Peyer's patch (tissue), 4 donors: ENCODE results near the gene DNAH17. TPM values are rescaled to one million over a fixed set of nuclear protein-coding genes. Genes with fewer than 3 reads are reported as not detected.

Source experiments
- DNase-seq, 3 donors: peaks; one replicate each; pipeline ENCODE4 v3.0.0-alpha.2; 2017 to 2019
- H3K27ac ChIP-seq, 4 donors: fragments of 200-600 bp; sonication (generic); one replicate each; pipeline ENCODE4 v1.5.1; 2016 to 2019
- H3K27me3 ChIP-seq, 2 donors: fragments of 200-600 bp; sonication (generic); one replicate each; pipeline ENCODE4 v1.5.1; 2019
- H3K36me3 ChIP-seq, 3 donors: fragments of 200-600 bp; sonication (generic); one replicate each; pipeline ENCODE4 v1.5.1; 2016 to 2019
- H3K4me1 ChIP-seq, 4 donors: fragments of 200-600 bp; sonication (generic); one replicate each; pipeline ENCODE4 v1.5.1; 2016 to 2019
- H3K4me3 ChIP-seq, 4 donors: fragments of 200-600 bp; sonication (generic); 1 replicate in 3 of 4; 2 replicates in 1 of 4; pipeline ENCODE4 v1.5.1; 2016 to 2019; ENCODE audit warnings: mild to moderate bottlenecking in 1 of 4
- H3K9me3 ChIP-seq, 4 donors: fragments of 200-600 bp; sonication (generic); one replicate each; pipeline ENCODE4 v1.5.1; 2016 to 2019; ENCODE audit warnings: mild to moderate bottlenecking in 1 of 4
- CTCF ChIP-seq, 6 experiments: fragments of 450-650 bp in 4 of 6; fragments of 200-600 bp in 2 of 6; sonication (generic) in 1 of 6; IDR thresholded peaks; one replicate each; pipeline ENCODE4 v1.5.1; 2017 to 2019; ENCODE audit warnings: antibody characterized with exemption in 6 of 6, mild to moderate bottlenecking in 3 of 6, moderate library complexity in 1 of 6
- POLR2A ChIP-seq, 2 donors: fragments of 450-650 bp; IDR thresholded peaks; one replicate each; pipeline ENCODE4 v1.5.1; 2017; ENCODE audit warnings: antibody characterized with exemption in 2 of 2, mild to moderate bottlenecking in 2 of 2, moderate library complexity in 2 of 2
- total RNA-seq, 4 donors: library from RNA; depleted of rRNA; stranded (reverse); fragments of >200 nt; gene quantifications; one replicate each; pipeline ENCODE4 v1.1.0, GENCODE V29; 2016

The DNAH17 gene
- total RNA-seq, 4 donors from 2014 or later, result under 0.01 to 0.67 TPM; not detected in 2

GRCh38 chr17:78431692-78431958, 145.6 kb downstream of the DNAH17 start:
- H3K27me3 ChIP-seq, result no peaks in the 10 kb centered on the region
- H3K9me3 ChIP-seq, result no peaks in the 10 kb centered on the region
- DNase-seq, result no peak
- H3K27ac ChIP-seq, result no peak overlapping the region
- no peaks in the 10 kb centered on the region for H3K4me1 ChIP-seq
- peaks cover 0 to 14% (median 0%) of the 10 kb centered on the region in 3 donors for H3K36me3 ChIP-seq
- no peak for TF ChIP-seq POLR2A (IDR thresholded peaks at IDR 0.05)
- TF ChIP-seq CTCF (IDR thresholded peaks at IDR 0.05), result no peak
- no peak overlapping the region for H3K4me3 ChIP-seq

GRCh38 chr17:78430892-78431691, 146.1 kb downstream of the DNAH17 start:
- Histone ChIP-seq H3K27ac (no peak overlapping the region), H3K4me1 (no peaks in the 10 kb centered on the region), H3K9me3 (no peaks in the 10 kb centered on the region), H3K4me3 (no peak overlapping the region), H3K27me3 (no peaks in the 10 kb centered on the region), H3K36me3 (peaks cover 0 to 19% (median 0%) of the 10 kb centered on the region in 3 donors)
- no peak for DNase-seq
- TF ChIP-seq POLR2A (IDR thresholded peaks at IDR 0.05) (no peak), CTCF (IDR thresholded peaks at IDR 0.05) (no peak)

- Histone ChIP-seq H3K36me3 (peaks cover 0 to 34% (median 0%) of the 10 kb centered on the region in 3 donors), H3K4me3 (no peak overlapping the region), H3K27me3 (no peaks in the 10 kb centered on the region), H3K27ac (no peak overlapping the region), H3K4me1 (no peaks in the 10 kb centered on the region), H3K9me3 (no peaks in the 10 kb centered on the region)
- no peak for TF ChIP-seq CTCF (IDR thresholded peaks at IDR 0.05)
- TF ChIP-seq POLR2A (IDR thresholded peaks at IDR 0.05), result no peak
- no peak for DNase-seq
These were observed 147.6 kb downstream of the DNAH17 start for GRCh38 chr17:78429618-78429995.

GRCh38 chr17:78428836-78429617, 148.2 kb downstream of the DNAH17 start:
- Histone ChIP-seq H3K36me3 (peaks cover 0 to 40% (median 0%) of the 10 kb centered on the region in 3 donors), H3K4me1 (no peaks in the 10 kb centered on the region), H3K27me3 (no peaks in the 10 kb centered on the region), H3K9me3 (no peaks in the 10 kb centered on the region), H3K27ac (no peak overlapping the region), H3K4me3 (no peak overlapping the region)
- TF ChIP-seq CTCF (IDR thresholded peaks at IDR 0.05), result no peak
- TF ChIP-seq POLR2A (IDR thresholded peaks at IDR 0.05), result no peak
- DNase-seq, result no peak

- H3K27me3 ChIP-seq, result no peaks in the 10 kb centered on the region
- no peak for DNase-seq
- TF ChIP-seq CTCF (IDR thresholded peaks at IDR 0.05) (no peak), POLR2A (IDR thresholded peaks at IDR 0.05) (no peak)
- H3K36me3 ChIP-seq, result peaks cover 0 to 45% (median 0%) of the 10 kb centered on the region in 3 donors
- no peaks in the 10 kb centered on the region for H3K4me1 ChIP-seq
- no peak overlapping the region for H3K4me3 ChIP-seq
- no peak overlapping the region for H3K27ac ChIP-seq
- H3K9me3 ChIP-seq, result no peaks in the 10 kb centered on the region
These were observed 149.1 kb downstream of the DNAH17 start for GRCh38 chr17:78428025-78428575.
